ENCODE results near the gene EPHA5.

DNA sequence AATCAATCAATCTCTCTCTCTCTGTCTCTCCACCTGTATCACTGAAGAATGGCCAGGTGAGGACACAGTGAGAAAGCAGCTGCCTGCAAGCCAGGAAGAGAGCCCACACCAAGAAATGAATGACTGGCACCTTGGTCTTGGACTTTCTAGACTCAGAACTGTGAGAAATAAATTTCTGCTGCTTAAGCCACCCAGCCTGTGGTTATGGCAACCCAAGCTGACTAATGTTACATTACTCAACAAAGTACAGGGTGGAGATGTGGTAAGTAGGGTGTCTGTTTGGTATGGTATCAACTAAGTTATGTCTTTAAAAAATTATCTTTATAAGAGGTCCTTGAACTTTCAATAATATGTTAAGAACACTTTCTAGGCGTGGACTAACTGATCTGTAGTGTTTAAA, 159.3 kb downstream of the EPHA5 start:
- TF ChIP-seq CTCF (IDR thresholded peaks at IDR 0.05; ENCODE audit: insufficient read depth, low read depth, low read length) (no peak), EZH2 (IDR thresholded peaks at IDR 0.05; ENCODE audit: insufficient read depth, low read length) (no peak)

Measured in astrocyte (in vitro differentiated cells and primary cell).